HCT116 (cell line): ENCODE measurements around the gene LMAN1L. TPM values are rescaled to one million over a fixed set of nuclear protein-coding genes. Genes with fewer than 3 reads are reported as not detected.

ENCODE experiments used
- CBX3 ChIP-seq: IDR thresholded peaks from 2 replicates; pipeline ENCODE4 v1.6.1; 2012; ENCODE audit warnings: low read depth
- FOSL1 ChIP-seq: IDR thresholded peaks from 2 replicates; pipeline ENCODE4 v1.6.1; 2012; ENCODE audit warnings: low read depth
- POLR2A ChIP-seq: IDR thresholded peaks from 2 replicates; pipeline ENCODE4 v1.7.0; 2011; ENCODE audit warnings: borderline replicate concordance; ENCODE audit not compliant: insufficient read depth, insufficient read length; ENCODE audit errors: extremely low read depth
- SIN3A ChIP-seq: IDR thresholded peaks from 2 replicates; pipeline ENCODE4 v1.6.1; 2012; ENCODE audit warnings: low read depth
- SP1 ChIP-seq: IDR thresholded peaks from 2 replicates; pipeline ENCODE4 v1.6.1; 2012; ENCODE audit warnings: low read depth
- SRF ChIP-seq: IDR thresholded peaks from 2 replicates; pipeline ENCODE4 v1.6.1; 2012; ENCODE audit warnings: low read depth
- YY1 ChIP-seq: IDR thresholded peaks from 2 replicates; pipeline ENCODE4 v1.6.1; 2011; ENCODE audit warnings: low read length, low read depth, moderate library complexity, mild to moderate bottlenecking; ENCODE audit not compliant: insufficient replicate concordance; ENCODE audit errors: extremely low read depth
- ZFX ChIP-seq: fragments of 450-650 bp; IDR thresholded peaks from 2 replicates; pipeline ENCODE4 v1.6.1; 2017
- ZNF274 ChIP-seq: fragments of 200-500 bp; sonication (Bioruptor generic); IDR thresholded peaks from 2 replicates; pipeline ENCODE4 v1.6.1; 2014; ENCODE audit warnings: mild to moderate bottlenecking, low read depth, low read length, inconsistent platforms
- total RNA-seq: library from RNA; stranded (reverse); gene quantifications from one replicate; pipeline ENCODE4 v1.2.1, GENCODE V29; 2021; ENCODE audit not compliant: unreplicated experiment
- TF ChIP-seq, protein P1 (sequence below): IDR thresholded peaks from 2 replicates; pipeline ENCODE4 v1.6.1; 2012; ENCODE audit warnings: low read depth
- TF ChIP-seq, protein P2 (sequence below): IDR thresholded peaks from 2 replicates; pipeline ENCODE4 v1.6.1; 2011; ENCODE audit warnings: mild to moderate bottlenecking, low read length, moderate library complexity; ENCODE audit not compliant: insufficient replicate concordance; ENCODE audit errors: extremely low read depth
- TF ChIP-seq, protein P3 (sequence below): IDR thresholded peaks from 2 replicates; pipeline ENCODE4 v1.6.1; 2012
- TF ChIP-seq, protein P4 (sequence below): IDR thresholded peaks from 2 replicates; pipeline ENCODE4 v1.6.1; 2012

The LMAN1L gene
- total RNA-seq, 1 experiment from 2014 or later: 0.17 TPM

DNA sequence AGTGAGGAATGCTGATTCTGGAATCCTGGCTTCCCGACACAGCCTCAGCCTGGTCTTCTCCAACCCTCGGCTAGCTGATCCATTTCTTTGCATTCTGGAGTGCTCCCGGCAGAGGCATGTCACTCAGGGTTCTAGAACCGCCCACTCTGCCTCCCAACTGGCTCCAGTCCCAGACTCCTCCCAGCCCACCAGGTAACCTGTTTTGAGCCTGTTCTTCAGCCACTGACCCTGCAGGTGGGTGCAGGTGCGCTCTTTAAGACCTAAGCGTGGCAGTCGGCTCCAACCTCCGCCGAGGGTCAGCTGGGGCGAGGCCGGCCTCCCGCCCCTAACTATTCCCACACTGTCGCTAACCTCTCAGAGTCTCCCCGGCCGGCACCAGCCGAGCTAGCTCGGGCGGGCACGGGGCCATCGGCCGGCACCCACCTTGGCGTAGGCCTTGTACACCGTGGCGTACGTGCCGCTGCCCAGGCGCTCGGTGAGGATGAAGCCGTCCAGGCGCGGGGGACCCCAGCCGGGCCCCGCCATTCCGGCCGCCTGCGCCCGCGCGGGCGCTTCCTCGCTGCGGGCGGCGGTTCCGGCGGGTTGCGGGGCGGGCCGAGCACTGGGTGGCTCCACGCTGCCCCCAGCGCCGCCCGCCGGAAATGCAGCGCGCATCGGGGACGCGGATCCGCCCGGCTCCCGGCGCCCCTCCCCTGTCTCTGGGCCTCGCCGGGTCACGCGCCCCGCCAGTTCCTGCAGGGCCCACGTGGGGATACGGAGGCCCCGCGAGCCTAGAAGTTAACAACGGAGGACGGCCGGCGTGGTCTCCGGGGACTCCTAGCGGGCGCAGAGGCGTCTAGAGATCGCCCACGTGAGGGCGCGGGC, 30.2 kb downstream of the LMAN1L start, which contains the start of gene ULK3 (continued):
- TF ChIP-seq, protein P1, sequence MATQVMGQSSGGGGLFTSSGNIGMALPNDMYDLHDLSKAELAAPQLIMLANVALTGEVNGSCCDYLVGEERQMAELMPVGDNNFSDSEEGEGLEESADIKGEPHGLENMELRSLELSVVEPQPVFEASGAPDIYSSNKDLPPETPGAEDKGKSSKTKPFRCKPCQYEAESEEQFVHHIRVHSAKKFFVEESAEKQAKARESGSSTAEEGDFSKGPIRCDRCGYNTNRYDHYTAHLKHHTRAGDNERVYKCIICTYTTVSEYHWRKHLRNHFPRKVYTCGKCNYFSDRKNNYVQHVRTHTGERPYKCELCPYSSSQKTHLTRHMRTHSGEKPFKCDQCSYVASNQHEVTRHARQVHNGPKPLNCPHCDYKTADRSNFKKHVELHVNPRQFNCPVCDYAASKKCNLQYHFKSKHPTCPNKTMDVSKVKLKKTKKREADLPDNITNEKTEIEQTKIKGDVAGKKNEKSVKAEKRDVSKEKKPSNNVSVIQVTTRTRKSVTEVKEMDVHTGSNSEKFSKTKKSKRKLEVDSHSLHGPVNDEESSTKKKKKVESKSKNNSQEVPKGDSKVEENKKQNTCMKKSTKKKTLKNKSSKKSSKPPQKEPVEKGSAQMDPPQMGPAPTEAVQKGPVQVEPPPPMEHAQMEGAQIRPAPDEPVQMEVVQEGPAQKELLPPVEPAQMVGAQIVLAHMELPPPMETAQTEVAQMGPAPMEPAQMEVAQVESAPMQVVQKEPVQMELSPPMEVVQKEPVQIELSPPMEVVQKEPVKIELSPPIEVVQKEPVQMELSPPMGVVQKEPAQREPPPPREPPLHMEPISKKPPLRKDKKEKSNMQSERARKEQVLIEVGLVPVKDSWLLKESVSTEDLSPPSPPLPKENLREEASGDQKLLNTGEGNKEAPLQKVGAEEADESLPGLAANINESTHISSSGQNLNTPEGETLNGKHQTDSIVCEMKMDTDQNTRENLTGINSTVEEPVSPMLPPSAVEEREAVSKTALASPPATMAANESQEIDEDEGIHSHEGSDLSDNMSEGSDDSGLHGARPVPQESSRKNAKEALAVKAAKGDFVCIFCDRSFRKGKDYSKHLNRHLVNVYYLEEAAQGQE: no peak
- TF ChIP-seq, protein P2, sequence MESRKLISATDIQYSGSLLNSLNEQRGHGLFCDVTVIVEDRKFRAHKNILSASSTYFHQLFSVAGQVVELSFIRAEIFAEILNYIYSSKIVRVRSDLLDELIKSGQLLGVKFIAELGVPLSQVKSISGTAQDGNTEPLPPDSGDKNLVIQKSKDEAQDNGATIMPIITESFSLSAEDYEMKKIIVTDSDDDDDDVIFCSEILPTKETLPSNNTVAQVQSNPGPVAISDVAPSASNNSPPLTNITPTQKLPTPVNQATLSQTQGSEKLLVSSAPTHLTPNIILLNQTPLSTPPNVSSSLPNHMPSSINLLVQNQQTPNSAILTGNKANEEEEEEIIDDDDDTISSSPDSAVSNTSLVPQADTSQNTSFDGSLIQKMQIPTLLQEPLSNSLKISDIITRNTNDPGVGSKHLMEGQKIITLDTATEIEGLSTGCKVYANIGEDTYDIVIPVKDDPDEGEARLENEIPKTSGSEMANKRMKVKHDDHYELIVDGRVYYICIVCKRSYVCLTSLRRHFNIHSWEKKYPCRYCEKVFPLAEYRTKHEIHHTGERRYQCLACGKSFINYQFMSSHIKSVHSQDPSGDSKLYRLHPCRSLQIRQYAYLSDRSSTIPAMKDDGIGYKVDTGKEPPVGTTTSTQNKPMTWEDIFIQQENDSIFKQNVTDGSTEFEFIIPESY: no peak
- TF ChIP-seq SIN3A: peak; percentile 87
- TF ChIP-seq, protein P3, sequence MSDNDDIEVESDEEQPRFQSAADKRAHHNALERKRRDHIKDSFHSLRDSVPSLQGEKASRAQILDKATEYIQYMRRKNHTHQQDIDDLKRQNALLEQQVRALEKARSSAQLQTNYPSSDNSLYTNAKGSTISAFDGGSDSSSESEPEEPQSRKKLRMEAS: peak; percentile 96
- TF ChIP-seq POLR2A: peak; percentile 55
- no peak for TF ChIP-seq ZNF274
- TF ChIP-seq SRF: no peak
- TF ChIP-seq, protein P4, sequence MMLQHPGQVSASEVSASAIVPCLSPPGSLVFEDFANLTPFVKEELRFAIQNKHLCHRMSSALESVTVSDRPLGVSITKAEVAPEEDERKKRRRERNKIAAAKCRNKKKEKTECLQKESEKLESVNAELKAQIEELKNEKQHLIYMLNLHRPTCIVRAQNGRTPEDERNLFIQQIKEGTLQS: no peak
- TF ChIP-seq FOSL1: no peak
- TF ChIP-seq CBX3: no peak
- no peak for TF ChIP-seq SP1
- TF ChIP-seq ZFX: peak; percentile 79; the same call in 1 of the 2 replicates
- TF ChIP-seq YY1: peak; percentile 26
